HG03159 (cell line): ENCODE results near the gene GPR132.

Experiments used
- ATAC-seq: cut with Tn5 transposase; IDR thresholded peaks from one replicate; pipeline ENCODE4 v1.9.1; 2021; ENCODE audit warnings: mild to moderate bottlenecking, moderate library complexity; ENCODE audit not compliant: unreplicated experiment

The GPR132 gene

GRCh38 chr14:105023791-105024480 lies 41.3 kb downstream of the GPR132 start:
- ATAC-seq: no peak

GRCh38 chr14:105023144-105023543 lies 42.1 kb downstream of the GPR132 start:
- ATAC-seq: no peak

- ATAC-seq: no peak
Observed at GRCh38 chr14:105022276-105022670, 43.0 kb downstream of the GPR132 start.

GRCh38 chr14:105021656-105022275 lies 43.5 kb downstream of the GPR132 start:
- ATAC-seq: no peak

- ATAC-seq: peak; percentile 62
Observed at GRCh38 chr14:105020815-105021655, 44.2 kb downstream of the GPR132 start, which contains the start of gene CDCA4. Gene CDCA4 (minus strand): TSS chr14:105021083. CDS start chr14:105011929, 9,154 bp downstream.

GRCh38 chr14:105019861-105020814 lies 45.1 kb downstream of the GPR132 start:
- ATAC-seq: peak; percentile 33

- no peak for ATAC-seq
Observed at GRCh38 chr14:105018414-105018813, 46.8 kb downstream of the GPR132 start.

GRCh38 chr14:105015905-105016304 lies 49.3 kb downstream of the GPR132 start:
- no peak for ATAC-seq

- no peak for ATAC-seq
Observed at GRCh38 chr14:105015242-105015641, 50.0 kb downstream of the GPR132 start.

GRCh38 chr14:105014631-105015030 lies 50.6 kb downstream of the GPR132 start:
- no peak for ATAC-seq

GRCh38 chr14:105014032-105014431 lies 51.2 kb downstream of the GPR132 start:
- ATAC-seq: no peak

- no peak for ATAC-seq
Observed at GRCh38 chr14:105013150-105013785, 52.0 kb downstream of the GPR132 start.

- no peak for ATAC-seq
Observed at GRCh38 chr14:105012171-105012985, 52.9 kb downstream of the GPR132 start.

GRCh38 chr14:105011312-105011990 lies 53.8 kb downstream of the GPR132 start:
- ATAC-seq: no peak

- no peak for ATAC-seq
Observed at GRCh38 chr14:105010891-105011291, 54.3 kb downstream of the GPR132 start.

GRCh38 chr14:105010106-105010505 lies 55.1 kb downstream of the GPR132 start:
- ATAC-seq: no peak

GRCh38 chr14:105007593-105008264 lies 57.5 kb downstream of the GPR132 start:
- no peak for ATAC-seq
